NT2/D1 (cell line): Measurements from ENCODE around the gene DOCK1.

Experiments
- SUZ12 ChIP-seq: IDR thresholded peaks from 2 replicates; pipeline ENCODE4 v1.6.1; 2011; ENCODE audit not compliant: insufficient read length, insufficient read depth; ENCODE audit errors: extremely low read depth
- YY1 ChIP-seq: IDR thresholded peaks from 2 replicates; pipeline ENCODE4 v1.6.1; 2011; ENCODE audit not compliant: insufficient read length, insufficient read depth
- ZNF274 ChIP-seq: IDR thresholded peaks from 2 replicates; pipeline ENCODE4 v1.6.1; 2011; ENCODE audit warnings: mild to moderate bottlenecking, low read depth, low read length

GRCh38 chr10:127429601-127430312 is 524.5 kb downstream of the DOCK1 start:
- no peak for TF ChIP-seq SUZ12
- TF ChIP-seq YY1 = no peak
- TF ChIP-seq ZNF274 = no peak
